HG03135 (cell line): ENCODE measurements around the gene PLEKHA7.
A peak's percentile ranks its signal among the peaks of the same experiment; 100 is the strongest.

Experiments used
- ATAC-seq: cut with Tn5 transposase; IDR thresholded peaks from one replicate; pipeline ENCODE4 v1.9.1; 2021; ENCODE audit warnings: mild to moderate bottlenecking, moderate library complexity; ENCODE audit not compliant: unreplicated experiment

The PLEKHA7 gene

GRCh38 chr11:16791191-16791961 is 222.8 kb downstream of the PLEKHA7 start:
- no peak for ATAC-seq

GRCh38 chr11:16790486-16791190 is 223.6 kb downstream of the PLEKHA7 start:
- no peak for ATAC-seq

GRCh38 chr11:16789560-16790485 is 224.4 kb downstream of the PLEKHA7 start:
- ATAC-seq, result no peak

DNA sequence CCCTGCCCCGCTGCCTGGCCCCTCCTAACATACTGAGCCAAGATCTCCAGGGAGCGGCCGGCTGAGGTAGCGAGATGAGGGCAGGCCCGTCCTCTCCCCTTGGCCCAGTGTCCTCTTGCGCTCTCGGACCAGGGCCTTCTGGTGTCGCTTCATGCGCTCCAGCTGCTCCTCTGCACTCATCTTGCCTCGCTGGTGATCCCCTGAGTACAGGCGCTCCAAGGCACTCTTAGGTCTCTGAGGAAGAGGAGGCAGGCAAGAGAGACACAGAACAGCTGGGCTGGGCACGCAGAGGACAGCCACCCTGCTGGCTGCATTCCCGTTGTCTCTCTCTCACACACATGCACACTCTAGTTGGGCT is 225.2 kb downstream of the PLEKHA7 start:
- ATAC-seq, result no peak

DNA sequence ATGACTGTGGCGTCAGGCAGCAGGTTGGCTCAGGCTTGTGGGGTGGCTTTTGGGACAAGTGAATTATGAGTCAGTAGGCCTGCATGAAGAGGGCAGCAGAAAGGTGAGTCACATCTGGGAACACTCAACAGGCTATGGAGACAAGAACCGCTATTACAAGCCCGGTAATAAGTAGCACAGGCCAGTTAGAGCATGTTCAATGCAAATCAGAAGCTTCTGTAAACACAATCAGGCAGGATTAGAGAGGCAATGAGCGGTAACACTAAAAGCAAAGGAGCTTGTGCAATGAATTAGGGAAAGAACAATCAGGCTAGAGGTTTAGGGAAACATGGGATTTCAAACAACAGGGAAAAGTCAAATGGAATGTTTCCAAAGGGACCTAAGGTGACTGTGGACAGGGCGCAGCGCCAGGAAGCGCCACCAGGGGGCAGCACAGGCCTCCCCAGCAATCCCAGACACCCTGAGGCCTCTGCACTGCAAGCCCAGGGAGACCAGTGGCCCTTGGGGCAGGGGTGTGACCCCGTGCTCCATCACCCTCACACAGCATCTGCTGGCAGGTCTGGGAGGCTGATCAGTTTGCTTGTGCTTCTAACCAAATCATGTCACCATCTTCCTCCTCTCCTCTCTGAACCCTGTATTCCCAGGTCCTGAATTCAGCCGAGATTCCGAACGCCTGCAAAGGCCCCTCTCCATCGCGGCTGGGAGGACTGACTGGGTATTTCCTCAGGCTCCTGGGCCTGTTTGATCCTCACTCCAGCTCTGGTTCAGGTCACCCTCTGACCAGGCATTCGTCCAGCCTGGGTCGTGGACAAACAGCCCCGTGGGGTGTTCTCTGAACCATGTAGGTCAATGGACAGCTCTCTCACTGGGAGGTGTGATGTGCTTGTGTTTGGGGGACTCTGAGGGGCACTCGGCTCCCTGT is 225.8 kb downstream of the PLEKHA7 start:
- ATAC-seq, result no peak

GRCh38 chr11:16787035-16787742 is 227.0 kb downstream of the PLEKHA7 start:
- ATAC-seq, result no peak

DNA sequence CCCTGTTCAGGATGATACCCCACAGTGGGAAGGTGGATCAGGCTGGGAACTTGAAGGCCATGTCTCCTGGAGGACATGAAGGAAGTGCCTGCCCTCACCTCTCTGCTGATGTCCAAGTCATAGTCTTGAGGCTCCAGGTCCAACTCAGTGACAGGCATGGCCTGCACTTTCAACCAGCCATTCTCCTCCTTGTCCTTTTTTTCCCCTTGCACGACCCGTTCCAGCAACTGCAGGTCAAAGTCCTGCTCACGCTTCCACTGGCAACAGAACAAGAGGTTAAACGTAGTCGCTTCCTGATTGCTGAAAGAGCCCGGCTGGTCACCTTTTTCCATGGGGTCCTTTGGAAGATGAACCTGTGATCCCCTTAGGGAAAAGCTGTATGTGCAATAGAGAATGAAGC is 228.1 kb downstream of the PLEKHA7 start:
- no peak for ATAC-seq

GRCh38 chr11:16785520-16786128 is 228.6 kb downstream of the PLEKHA7 start:
- peak; percentile 81 for ATAC-seq

DNA sequence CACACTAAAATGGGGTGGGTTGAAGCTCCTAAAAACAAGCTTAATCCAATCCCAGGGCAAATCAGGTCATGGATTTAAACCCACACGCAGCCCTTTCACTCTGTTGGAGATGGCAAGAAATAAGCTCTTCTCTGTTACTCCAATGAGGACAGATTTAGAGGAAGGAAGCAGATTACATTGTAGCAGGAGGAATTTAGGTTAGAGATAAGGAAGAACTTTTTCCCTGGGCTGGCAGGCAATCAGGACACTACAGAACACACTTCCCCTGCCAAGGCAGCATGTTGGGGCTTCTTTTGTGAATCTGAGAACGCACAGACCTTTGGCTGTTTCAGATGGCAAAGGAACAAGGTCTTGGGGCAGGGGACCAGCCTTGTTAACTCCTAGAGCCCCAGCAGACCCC is 229.5 kb downstream of the PLEKHA7 start:
- ATAC-seq, result no peak

- no peak for ATAC-seq
Measured at GRCh38 chr11:16784097-16784496, 230.1 kb downstream of the PLEKHA7 start.

DNA sequence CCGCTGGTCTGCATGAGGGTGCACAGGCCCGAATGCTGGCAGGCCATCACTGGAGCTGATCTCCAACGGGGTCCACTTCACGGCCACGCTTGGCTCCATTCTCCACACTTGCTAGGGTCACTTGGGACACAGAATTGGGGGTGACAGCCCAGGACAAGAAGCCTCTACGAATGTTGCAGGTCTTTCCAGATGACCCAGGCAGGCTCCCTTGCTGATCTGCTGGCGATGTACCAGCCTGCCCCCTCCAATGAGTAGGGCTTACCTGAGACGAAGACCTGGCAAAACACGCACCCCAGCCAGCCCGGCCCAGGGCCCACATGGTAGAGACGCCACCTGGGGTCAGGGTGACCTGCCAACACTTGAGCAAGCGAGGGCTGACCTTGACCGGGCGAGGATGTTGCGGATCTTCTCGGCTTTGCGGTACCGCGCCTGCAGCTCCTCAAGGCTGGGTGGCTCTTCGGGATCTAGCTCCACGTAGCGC is 230.9 kb downstream of the PLEKHA7 start:
- ATAC-seq, result no peak

DNA sequence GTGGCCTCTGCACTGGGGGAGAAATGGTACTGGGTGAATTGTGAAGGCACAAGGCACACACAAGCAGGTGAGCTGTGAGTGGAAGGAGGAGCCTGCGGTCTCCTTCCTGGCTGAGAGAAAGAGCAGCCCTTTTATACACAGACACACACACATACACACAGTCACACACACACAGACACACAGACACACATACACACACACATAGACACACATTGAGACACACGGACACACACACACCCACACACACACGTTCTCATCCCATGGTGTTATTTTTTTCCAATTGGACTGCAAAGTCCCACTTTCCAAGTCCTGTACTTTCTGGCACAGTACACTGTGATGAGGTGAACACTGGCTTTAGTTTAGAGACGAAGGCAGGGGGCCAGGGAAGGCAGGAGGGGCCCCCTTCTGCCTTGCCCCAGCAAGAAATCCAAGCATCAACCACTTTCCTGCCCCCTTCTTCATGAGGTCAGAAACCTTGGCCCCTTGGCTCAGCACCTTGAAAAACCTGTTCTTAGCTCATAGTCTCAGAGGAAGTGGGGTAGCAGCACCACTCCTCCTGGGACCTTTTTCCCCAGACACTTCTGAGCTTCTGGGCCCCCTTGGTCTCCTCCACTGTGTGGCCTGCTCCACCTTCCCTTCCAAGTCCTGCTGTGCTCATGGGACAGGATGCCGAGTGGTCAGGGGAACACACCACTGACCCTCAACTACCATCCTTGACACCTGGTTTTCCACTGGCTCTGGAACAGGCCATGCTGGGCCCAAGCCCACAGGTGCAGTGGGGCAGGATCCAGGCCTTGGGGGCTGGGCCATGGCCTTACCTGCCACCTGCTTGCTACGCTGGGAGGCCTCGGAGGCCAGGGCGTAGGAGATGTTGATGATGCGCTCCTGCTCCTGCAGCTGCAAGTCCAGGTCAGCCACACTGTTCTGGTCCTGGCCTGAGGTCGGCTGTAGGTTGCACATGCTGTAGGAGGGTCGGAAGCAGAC is 232.0 kb downstream of the PLEKHA7 start:
- no peak for ATAC-seq

- no peak for ATAC-seq
Measured at GRCh38 chr11:16780698-16781550, 233.3 kb downstream of the PLEKHA7 start.

DNA sequence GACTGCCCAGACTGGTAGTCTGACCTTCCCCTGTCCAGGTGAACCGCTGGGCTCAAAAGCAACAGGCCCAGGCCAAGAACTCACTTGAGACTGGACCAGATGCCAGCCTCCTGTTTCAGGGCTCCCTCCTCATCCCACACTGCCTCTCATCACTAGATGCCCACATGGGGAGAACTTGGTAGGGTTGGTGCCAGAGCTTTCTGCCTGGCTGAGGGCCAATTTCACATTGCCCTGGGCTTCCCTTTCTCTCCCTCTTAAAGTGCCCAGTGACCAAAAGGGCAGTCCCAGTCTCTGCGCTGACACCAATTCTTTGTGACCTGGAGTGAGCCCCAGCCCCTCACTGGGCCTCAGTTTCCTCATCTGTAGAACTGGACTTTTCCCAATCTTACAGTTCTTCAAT is 234.1 kb downstream of the PLEKHA7 start:
- ATAC-seq, result no peak

- no peak for ATAC-seq
Measured at GRCh38 chr11:16779436-16779835, 234.8 kb downstream of the PLEKHA7 start.

DNA sequence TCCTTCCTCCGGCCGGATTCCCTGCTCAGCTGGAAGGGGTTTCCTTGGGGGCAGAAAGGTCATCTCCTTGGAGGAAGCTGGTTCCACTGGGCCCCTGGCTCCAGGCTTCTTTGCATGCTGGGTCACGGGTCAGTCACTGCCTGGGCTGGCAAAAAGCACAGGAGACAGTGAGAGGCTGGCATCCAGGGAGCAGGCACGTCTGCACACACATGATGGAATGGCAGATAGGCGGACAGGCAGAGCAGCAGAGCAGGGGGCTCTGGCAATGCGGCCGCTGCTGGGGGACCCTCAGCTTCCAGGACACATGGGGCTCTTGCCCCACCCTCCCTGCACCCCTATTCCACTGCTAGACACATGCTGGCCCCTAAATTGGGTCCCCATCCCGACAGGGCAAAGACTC is 235.3 kb downstream of the PLEKHA7 start:
- no peak for ATAC-seq

DNA sequence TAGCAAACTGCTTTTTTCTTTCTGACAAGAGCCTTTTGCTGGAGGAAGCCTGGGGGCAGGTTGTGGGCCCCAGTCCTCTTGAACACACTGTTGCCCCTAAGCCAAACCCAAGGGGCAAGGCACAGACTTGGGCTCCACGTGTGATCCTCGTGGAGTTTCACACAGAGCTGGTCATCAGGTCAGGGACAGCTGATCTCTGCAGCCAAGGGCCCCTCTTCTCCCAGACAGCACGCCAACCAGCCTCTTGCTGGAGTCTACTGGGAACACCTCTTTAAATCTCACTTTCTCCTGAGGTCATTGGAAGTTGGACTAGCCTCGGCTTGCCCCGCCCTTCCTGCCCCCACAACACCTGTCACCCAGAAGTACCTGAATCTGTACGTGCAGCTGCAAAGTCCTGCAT is 235.9 kb downstream of the PLEKHA7 start:
- no peak for ATAC-seq
